ENCODE data around the gene CTNNA2. TPM values are rescaled to one million over a fixed set of nuclear protein-coding genes. Genes with fewer than 3 reads are reported as not detected.

CTNNA2 gene
- total and polyA plus RNA-seq, 2 of the 8 experiments (the other 6 are each of a cell fraction or from before 2014, with no cell fraction given) = 3.9 to 9.0 TPM

DNA sequence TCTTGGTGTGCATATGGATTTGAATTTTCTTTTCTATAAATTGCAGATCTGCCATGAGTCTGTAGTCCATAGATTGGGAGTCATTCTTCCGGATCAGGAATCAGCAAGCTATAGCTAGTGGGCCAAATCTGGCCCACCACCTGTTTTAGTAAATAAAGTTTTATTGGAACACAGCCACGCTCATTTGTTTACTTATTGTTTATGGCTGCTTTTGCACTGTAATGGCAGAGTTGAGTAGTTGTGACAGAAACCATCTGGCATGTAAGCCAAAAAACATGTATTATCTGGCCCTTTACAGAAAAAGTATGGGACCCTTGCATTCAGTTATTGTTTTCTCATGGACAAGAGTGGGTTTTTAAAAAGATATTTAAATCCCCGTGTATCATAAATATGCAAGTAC lies 600.5 kb downstream of the CTNNA2 start:
- H3K56ac ChIP-seq (replicated peaks; ENCODE audit: insufficient read length, low read depth, low read length) = no peak overlapping the region
- no peak overlapping the region for H3K4me2 ChIP-seq (ENCODE audit: insufficient read depth in 1 of 2, low read depth in 2 of 2, low read length in 2 of 2)
- H2BK20ac ChIP-seq (ENCODE audit: low read length) = no peak overlapping the region
- no peak overlapping the region for H4K91ac ChIP-seq (replicated peaks; ENCODE audit: insufficient read length, low read length)
- no peaks in the 10 kb centered on the region for H4K20me1 ChIP-seq (replicated peaks in 1 of 2; ENCODE audit: control insufficient read depth in 1 of 2, insufficient read depth in 2 of 2, low read length in 2 of 2)
- no peak overlapping the region for H2BK12ac ChIP-seq (ENCODE audit: low read depth, low read length)
- H3K4me1 ChIP-seq (replicated peaks in 1 of 4; ENCODE audit: control insufficient read depth in 3 of 4, insufficient read depth in 4 of 4, low read length in 3 of 4) = no peaks in the 10 kb centered on the region
- H3K4me3 ChIP-seq (ENCODE audit: extremely low read depth in 1 of 4, insufficient read depth in 2 of 4, low read depth in 3 of 4, low read length in 4 of 4) = no peak overlapping the region
- H3K79me2 ChIP-seq (ENCODE audit: control insufficient read depth in 1 of 2, insufficient read depth in 2 of 2, low read length in 2 of 2) = no peaks in the 10 kb centered on the region
- no peak overlapping the region for H4K5ac ChIP-seq (ENCODE audit: insufficient read length, low read depth, low read length)
- no peak overlapping the region for H2BK120ac ChIP-seq (replicated peaks; ENCODE audit: low read depth, low read length)
- H3K23ac ChIP-seq (ENCODE audit: insufficient read length) = no peak overlapping the region
- no peak overlapping the region for H4K8ac ChIP-seq (ENCODE audit: extremely low read depth, insufficient read depth, low read length)
- H3K14ac ChIP-seq (ENCODE audit: insufficient read length) = no peak overlapping the region
- no peaks in the 10 kb centered on the region for H3K27me3 ChIP-seq (replicated peaks in 1 of 4; ENCODE audit: control insufficient read depth in 3 of 4, extremely low read depth in 1 of 4, insufficient read depth in 3 of 4, low read length in 3 of 4)
- H2BK5ac ChIP-seq (ENCODE audit: low read depth, low read length) = no peak overlapping the region
- no peak overlapping the region for H3K4ac ChIP-seq (replicated peaks; ENCODE audit: insufficient read length, low read depth, low read length)
- H2AK5ac ChIP-seq (ENCODE audit: low read depth, low read length) = no peak overlapping the region
- H3K27ac ChIP-seq (ENCODE audit: low read depth, low read length) = no peak overlapping the region
- ChIA-PET CTCF (ENCODE audit: partially characterized antibody) (no interaction called here), POLR2A (ENCODE audit: partially characterized antibody) (interaction anchor here (0.7 kb wide), 1 partner anchor 10 kb away, joined by 3 read pairs; no protein-coding TSS in a partner anchor)
- no peaks in the 10 kb centered on the region for H3K79me1 ChIP-seq (ENCODE audit: low read depth, low read length)
- WGBS, 2 experiments (ENCODE audit: extremely low coverage in 1 of 2, insufficient coverage in 1 of 2, insufficient read length in 1 of 2, insufficient replicate concordance in 2 of 2, low coverage in 1 of 2, low lambda C conversion rate in 2 of 2, missing lambda C conversion rate in 1 of 2) = 94% methylated on average over 3 of the region's 3 CpGs; no CpG with 5 or more reads in 1 of the 2 experiments
- H3K36me3 ChIP-seq (ENCODE audit: control insufficient read depth in 2 of 4, insufficient read depth in 4 of 4, low read length in 3 of 4) = no peaks in the 10 kb centered on the region
- no peaks in the 10 kb centered on the region for H3K9me3 ChIP-seq (ENCODE audit: insufficient read depth in 2 of 2, low read depth in 1 of 2, low read length in 1 of 2)
- H3K18ac ChIP-seq (ENCODE audit: extremely low read depth, low read length) = no peak overlapping the region
- no peak for FAIRE-seq
- H3K23me2 ChIP-seq (ENCODE audit: low read depth, low read length) = no peaks in the 10 kb centered on the region
- DNase-seq (ENCODE audit: low read depth in 1 of 2, low spot score in 2 of 2) = no peak
- no peak overlapping the region for H2AFZ ChIP-seq (ENCODE audit: low read length)
- H2BK15ac ChIP-seq (ENCODE audit: low read length) = no peak overlapping the region
- H3K9ac ChIP-seq (replicated peaks in 1 of 4; ENCODE audit: extremely low read depth in 1 of 4, low read depth in 3 of 4, low read length in 3 of 4) = no peak overlapping the region
- TF ChIP-seq TEAD4 (IDR thresholded peaks at IDR 0.05; ENCODE audit: low read depth, low read length) (no peak), CTCF (IDR thresholded peaks at IDR 0.05; ENCODE audit: control extremely low read depth in 1 of 3, insufficient read depth in 1 of 3, low read depth in 1 of 3, low read length in 3 of 3) (no peak), GTF2F1 (IDR thresholded peaks at IDR 0.05; ENCODE audit: borderline replicate concordance, low read depth, low read length) (no peak), SIX5 (IDR thresholded peaks at IDR 0.05; ENCODE audit: low read depth, low read length) (no peak), KDM1A (IDR thresholded peaks at IDR 0.05; ENCODE audit: borderline replicate concordance, low read length) (no peak), KDM5A (IDR thresholded peaks at IDR 0.05; ENCODE audit: low read length) (no peak), CEBPB (IDR thresholded peaks at IDR 0.05; ENCODE audit: low read depth, low read length) (no peak), EP300 (IDR thresholded peaks at IDR 0.05; ENCODE audit: borderline replicate concordance in 1 of 2, low read depth in 2 of 2, low read length in 2 of 2) (no peak), CHD1 (IDR thresholded peaks at IDR 0.05; ENCODE audit: low read depth, low read length) (no peak), SIRT6 (IDR thresholded peaks at IDR 0.05; ENCODE audit: low read length) (no peak), ASH2L (IDR thresholded peaks at IDR 0.05; ENCODE audit: low read length) (no peak)
- TF ChIP-seq, protein P1, sequence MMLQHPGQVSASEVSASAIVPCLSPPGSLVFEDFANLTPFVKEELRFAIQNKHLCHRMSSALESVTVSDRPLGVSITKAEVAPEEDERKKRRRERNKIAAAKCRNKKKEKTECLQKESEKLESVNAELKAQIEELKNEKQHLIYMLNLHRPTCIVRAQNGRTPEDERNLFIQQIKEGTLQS (IDR thresholded peaks at IDR 0.05; ENCODE audit: insufficient read depth, low read depth, low read length) = no peak

All from H1 (cell line).